HG02571 (cell line): Measurements from ENCODE around the gene EYA3.

Experiments used
- ATAC-seq: cut with Tn5 transposase; IDR thresholded peaks from one replicate; pipeline ENCODE4 v1.9.1; 2021; ENCODE audit warnings: mild to moderate bottlenecking, moderate library complexity; ENCODE audit not compliant: unreplicated experiment

EYA3 gene

DNA sequence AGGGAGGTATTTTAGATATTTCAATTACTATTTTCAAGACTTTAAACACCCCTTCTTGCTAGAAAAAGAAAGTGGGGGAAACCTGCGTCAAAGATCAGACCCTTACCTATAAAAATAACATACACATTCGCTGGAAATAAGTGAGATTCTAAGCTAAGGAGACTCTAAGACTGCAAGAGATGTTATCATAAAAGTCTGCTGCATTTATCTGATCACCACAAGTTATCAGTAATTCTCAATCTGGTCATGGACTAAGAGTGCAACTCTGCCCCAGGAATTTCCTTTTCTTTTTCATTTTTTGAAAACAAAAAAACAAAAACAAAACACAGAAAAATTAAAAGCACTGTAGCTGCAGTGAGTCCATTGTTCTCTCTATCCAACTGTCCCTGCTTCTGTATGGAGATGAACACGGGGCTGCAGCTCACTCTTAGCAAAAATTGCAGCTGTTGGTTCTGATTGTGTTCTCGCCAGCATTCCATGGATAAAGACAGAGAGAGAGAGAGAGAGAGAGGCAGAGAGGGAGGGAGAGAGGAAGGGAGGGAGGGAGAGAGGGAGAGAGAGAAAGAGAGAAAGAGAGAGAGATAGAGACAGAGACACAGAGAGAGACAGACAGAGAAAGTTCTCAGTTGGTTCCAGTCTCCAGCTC is 114.5 kb downstream of the EYA3 start:
- no peak for ATAC-seq

- no peak for ATAC-seq
Measured at GRCh38 chr1:27972141-27972540, 116.3 kb downstream of the EYA3 start.

- ATAC-seq = no peak
Measured at GRCh38 chr1:27971674-27972073, 116.7 kb downstream of the EYA3 start.

- no peak for ATAC-seq
Measured at GRCh38 chr1:27970401-27970800, 118.0 kb downstream of the EYA3 start.

DNA sequence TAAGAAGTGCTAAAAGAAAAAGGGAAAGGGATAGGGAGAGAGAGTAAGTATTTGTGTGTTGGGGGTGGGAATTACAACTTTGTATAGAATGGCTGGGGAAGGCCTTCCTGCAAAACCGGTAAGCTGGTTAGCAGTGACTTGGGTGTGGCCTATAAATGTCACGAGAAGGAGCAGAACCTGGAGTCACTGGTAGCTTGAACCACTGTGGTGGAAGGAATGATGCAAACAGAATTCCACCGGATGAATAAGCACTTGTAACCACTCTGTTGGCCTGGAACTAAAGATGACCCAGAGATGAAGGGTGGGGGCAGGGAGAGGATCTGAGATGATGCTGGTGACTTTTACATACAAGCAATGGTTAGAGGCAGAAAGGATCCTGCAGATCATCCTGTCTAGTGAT is 119.7 kb downstream of the EYA3 start:
- no peak for ATAC-seq

DNA sequence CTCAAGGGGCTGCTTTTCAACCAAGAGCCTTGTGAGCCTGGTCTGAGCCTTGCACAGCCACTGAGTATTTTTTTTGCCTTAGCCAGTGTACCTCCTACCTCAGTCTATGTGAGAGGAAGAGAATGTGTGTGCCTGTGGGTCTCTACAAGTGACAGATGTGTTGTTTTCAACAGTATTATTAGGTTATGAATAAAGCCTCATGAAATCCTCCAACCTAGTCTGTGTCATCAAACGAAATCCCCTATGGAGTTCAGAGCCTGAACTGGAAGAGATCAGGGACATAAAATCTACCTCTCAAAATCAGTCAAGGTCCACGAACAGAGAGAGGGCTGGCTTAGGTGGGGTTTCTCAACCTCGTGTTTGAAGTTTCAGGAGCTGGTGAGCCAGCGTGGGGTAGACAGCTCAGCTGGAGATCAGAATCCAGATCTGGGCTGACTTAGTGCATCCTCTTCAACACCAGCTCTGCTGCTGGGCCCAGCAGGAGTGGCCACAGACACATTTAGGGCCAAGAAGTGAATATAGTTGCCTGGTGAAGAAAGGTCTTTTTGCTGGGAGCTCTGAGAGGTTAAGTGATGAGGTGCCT is 120.4 kb downstream of the EYA3 start:
- ATAC-seq = no peak

DNA sequence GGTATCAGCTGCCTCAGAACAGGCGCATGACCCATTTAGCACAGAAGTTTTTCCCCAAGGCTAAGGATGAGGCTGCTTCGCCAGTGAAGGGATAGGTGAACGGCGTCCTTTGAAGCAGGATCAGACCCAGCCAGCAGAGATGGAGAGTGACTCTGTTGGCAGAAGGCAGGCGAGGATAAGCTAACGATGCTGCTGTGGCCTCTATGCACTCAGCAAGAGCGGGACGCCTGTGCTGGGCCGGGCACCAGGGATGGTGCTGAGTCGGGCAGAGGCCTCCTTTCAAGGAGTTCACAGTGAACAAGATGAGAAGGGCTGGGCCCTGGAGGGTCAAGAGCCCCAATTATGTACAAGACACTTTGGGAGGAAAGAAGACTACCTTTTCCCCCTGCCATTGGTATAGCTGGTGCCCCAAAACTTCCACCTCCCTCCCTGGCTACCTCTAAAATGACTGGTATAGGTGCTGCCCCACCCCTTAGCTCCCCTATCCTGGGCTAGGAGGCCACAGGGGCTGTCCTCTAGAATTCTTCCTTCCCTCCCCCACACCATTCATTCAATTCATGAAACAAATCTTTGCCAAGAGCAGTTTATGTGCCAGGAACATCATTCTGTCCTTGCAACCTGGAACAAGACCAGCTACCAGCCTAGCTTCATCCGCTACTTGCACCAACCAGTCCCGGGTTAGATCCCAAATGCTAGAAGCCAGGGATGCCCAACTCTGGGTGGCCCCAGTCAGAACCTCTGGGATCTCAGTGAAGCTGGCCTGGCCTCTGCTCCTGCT is 121.1 kb downstream of the EYA3 start:
- no peak for ATAC-seq

DNA sequence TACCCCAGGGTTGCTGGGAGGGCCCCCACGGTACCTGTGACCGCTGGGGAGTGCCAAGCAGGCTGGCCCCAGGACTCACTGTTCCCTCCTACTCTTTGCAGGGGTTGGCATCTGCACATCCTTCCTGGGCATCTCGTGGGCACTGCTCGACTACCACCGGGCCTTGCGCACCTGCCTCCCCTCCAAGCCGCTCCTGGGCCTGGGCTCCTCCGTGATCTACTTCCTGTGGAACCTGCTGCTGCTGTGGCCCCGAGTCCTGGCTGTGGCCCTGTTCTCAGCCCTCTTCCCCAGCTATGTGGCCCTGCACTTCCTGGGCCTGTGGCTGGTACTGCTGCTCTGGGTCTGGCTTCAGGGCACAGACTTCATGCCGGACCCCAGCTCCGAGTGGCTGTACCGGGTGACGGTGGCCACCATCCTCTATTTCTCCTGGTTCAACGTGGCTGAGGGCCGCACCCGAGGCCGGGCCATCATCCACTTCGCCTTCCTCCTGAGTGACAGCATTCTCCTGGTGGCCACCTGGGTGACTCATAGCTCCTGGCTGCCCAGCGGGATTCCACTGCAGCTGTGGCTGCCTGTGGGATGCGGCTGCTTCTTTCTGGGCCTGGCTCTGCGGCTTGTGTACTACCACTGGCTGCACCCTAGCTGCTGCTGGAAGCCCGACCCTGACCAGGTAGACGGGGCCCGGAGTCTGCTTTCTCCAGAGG is 121.9 kb downstream of the EYA3 start:
- no peak for ATAC-seq

GRCh38 chr1:27963393-27963792 is 125.0 kb downstream of the EYA3 start:
- no peak for ATAC-seq

DNA sequence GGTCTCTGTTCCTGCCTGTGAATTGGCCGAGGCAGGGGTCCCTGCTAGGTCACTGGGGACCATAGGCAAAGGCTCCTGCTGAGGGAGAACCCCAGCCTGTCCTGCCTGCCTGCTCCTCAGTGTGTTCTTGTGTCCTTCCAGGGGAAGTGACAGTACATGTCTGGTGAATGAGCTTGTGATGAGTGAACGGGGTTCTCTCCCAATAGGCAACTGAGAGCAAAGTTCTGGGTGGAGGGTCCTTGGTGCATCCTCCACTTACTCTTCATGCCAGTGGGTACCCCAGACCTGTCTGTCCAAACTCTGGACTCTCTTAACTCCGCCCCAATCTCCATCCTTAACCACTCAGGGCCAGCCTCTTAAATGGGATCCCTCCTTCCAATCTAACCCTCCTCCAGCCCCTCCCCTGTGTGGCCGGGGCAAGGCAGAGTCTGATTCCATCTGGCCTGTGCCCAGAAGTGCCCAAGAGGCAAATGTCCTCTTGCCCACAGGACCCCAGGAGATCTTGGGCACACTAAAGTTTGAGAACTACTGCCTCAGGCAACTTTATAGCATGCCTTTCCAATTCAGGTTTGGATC is 126.7 kb downstream of the EYA3 start:
- ATAC-seq = no peak

DNA sequence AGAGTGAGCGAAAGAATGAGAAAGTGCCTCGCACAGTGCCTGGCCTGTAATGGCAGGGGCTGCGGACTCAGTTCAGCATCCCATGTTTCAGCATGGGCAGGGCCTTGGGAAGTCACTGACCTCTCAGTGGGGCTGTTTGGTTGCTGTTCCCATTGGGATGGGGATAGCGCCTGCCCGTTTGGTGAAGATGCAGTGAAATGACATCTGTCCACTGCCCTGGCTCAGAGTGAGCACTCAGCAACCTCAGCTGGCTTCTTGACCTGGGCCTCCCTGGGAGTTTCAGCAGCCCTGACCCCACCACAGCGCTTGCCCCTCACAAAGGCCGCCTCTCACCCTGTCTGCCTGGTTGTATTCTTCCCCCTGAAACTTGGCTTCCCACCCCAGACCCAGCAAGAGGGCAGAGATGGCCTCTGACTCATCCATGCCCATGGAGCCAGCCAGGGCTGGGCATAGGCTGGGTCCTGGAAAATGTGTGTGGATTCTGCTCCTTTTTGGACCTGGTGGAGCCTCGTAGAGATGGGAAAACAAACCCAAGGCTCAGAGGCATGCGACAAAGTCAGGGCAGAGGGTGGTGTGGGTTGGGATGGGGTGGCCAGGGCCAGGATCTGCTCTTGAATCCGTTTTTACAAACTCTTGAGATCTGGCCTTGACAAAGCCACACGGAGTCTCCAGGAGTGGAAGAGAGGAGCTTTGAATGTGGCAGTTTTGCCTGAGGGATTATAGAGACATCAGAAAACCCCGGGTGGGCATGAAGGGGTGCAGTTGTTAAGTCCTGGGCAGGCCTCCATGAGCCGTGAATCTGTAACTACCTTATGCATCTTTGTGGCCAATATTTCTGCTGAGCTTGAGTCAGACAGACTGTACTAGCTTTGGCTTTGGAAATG is 127.4 kb downstream of the EYA3 start:
- ATAC-seq = no peak

DNA sequence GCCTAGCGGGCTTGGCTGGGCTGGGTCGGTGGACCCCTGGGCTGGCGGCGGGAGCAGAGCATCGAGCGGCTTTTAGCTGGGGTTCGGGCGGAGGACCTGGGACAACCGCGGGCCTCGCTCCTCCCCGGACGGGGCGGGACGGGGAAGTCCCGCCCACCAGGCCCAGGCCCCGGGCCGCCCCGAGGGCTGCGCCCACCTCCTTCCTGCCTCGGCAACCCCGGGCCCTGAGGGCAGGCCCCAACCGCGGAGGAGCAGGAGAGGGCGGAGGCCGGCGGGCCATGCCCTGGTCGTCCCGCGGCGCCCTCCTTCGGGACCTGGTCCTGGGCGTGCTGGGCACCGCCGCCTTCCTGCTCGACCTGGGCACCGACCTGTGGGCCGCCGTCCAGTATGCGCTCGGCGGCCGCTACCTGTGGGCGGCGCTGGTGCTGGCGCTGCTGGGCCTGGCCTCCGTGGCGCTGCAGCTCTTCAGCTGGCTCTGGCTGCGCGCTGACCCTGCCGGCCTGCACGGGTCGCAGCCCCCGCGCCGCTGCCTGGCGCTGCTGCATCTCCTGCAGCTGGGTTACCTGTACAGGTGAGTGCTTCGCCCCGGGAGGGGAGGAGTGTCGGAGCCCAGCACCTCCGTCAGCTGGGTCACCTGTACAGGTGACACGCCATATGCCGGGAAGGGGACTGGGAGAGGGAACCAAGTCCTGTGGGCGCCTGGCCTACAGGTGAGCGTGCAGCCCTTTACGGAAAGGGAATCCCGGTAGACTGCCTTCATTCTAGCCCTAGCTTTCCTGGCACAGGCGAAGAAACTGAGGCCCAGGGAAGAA is 128.4 kb downstream of the EYA3 start, which contains the start of gene XKR8:
Gene XKR8 (plus strand): TSS at position 182 of the 812 bp plus-strand sequence. CDS start 97 bp downstream, at position 279.
- peak; percentile 71 for ATAC-seq

GRCh38 chr1:27958513-27958912 is 129.9 kb downstream of the EYA3 start:
- ATAC-seq = no peak

DNA sequence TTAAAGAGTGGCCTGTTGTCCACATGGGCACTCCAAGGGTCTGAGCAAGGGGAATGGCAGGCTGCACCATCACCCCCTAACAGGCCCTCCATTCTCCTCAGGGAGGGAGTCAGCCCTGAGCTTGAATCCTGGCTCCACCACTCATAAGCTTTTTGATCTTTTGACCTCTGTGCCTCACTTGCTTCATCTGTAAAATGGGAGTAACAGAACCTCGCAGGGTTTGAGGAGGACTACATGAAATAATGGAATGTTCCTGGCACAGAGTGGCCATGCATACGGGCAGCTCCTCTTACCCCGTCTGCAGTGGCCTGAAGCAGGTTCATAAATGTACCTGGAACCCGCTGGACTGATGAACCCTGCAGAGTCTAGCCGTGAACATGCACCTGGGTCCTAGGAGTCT is 130.8 kb downstream of the EYA3 start:
- ATAC-seq = no peak

- ATAC-seq = no peak
Measured at GRCh38 chr1:27956761-27957160, 131.6 kb downstream of the EYA3 start.

GRCh38 chr1:27955076-27955475 is 133.3 kb downstream of the EYA3 start:
- ATAC-seq = no peak

GRCh38 chr1:27954186-27954585 is 134.2 kb downstream of the EYA3 start:
- ATAC-seq = no peak

GRCh38 chr1:27952147-27952546 is 136.3 kb downstream of the EYA3 start:
- no peak for ATAC-seq

GRCh38 chr1:27951396-27951795 is 137.0 kb downstream of the EYA3 start:
- ATAC-seq = no peak
